ENCODE data around the gene PRPF38A.

- TF ChIP-seq CTCF (IDR thresholded peaks at IDR 0.05; ENCODE audit: low read depth, low read length) (no peak), POLR2A (IDR thresholded peaks at IDR 0.05; ENCODE audit: extremely low read depth, insufficient read length) (no peak), MAX (IDR thresholded peaks at IDR 0.05; ENCODE audit: low read depth, low read length) (no peak), MYC (IDR thresholded peaks at IDR 0.05; ENCODE audit: low read depth, low read length) (no peak)
Measured at GRCh38 chr1:52454779-52455178, 50.4 kb downstream of the PRPF38A start.

Data from NB4 (cell line).